Hepatocyte (in vitro differentiated cells): Measurements from ENCODE around the gene CDKN3. TPM values are rescaled to one million over a fixed set of nuclear protein-coding genes. Genes with fewer than 3 reads are reported as not detected.

ENCODE experiments used
- DNase-seq: peaks from one replicate; pipeline ENCODE4 v3.0.0-alpha.2; 2016; ENCODE audit warnings: low spot score
- H2AFZ ChIP-seq: fragments of 200-600 bp; sonication (generic); 2 replicates; pipeline ENCODE4 v1.6.0; 2016; ENCODE audit warnings: antibody characterized with exemption, mild to moderate bottlenecking
- H3K27ac ChIP-seq: fragments of 200-600 bp; sonication (generic); 2 replicates; pipeline ENCODE4 v1.5.1; 2016; ENCODE audit warnings: mild to moderate bottlenecking
- H3K27me3 ChIP-seq: fragments of 200-600 bp; sonication (generic); 2 replicates; pipeline ENCODE4 v1.6.1; 2016
- H3K36me3 ChIP-seq: fragments of 200-600 bp; sonication (generic); replicated peaks from 2 replicates; pipeline ENCODE4 v1.5.1; 2016; ENCODE audit warnings: low read depth; ENCODE audit not compliant: insufficient read depth
- H3K4me1 ChIP-seq: fragments of 200-600 bp; sonication (generic); 2 replicates; pipeline ENCODE4 v1.5.1; 2016; ENCODE audit warnings: mild to moderate bottlenecking, moderate library complexity; ENCODE audit not compliant: insufficient read depth
- H3K4me2 ChIP-seq: fragments of 200-600 bp; sonication (generic); 2 replicates; pipeline ENCODE4 v1.6.0; 2016
- H3K4me3 ChIP-seq: fragments of 200-600 bp; sonication (generic); 2 replicates; pipeline ENCODE4 v1.5.1; 2016; ENCODE audit warnings: mild to moderate bottlenecking
- H3K79me2 ChIP-seq: fragments of 200-600 bp; sonication (generic); 2 replicates; pipeline ENCODE4 v1.6.0; 2017; ENCODE audit warnings: mild to moderate bottlenecking
- H3K9me2 ChIP-seq: fragments of 200-600 bp; sonication (generic); replicated peaks from 2 replicates; pipeline ENCODE4 v1.6.0; 2017; ENCODE audit warnings: mild to moderate bottlenecking; ENCODE audit not compliant: insufficient read depth
- H3K9me3 ChIP-seq: fragments of 200-600 bp; sonication (generic); 2 replicates; pipeline ENCODE4 v1.5.1; 2016; ENCODE audit warnings: low read depth, mild to moderate bottlenecking
- H4K20me1 ChIP-seq: fragments of 200-600 bp; sonication (generic); 2 replicates; pipeline ENCODE4 v1.6.0; 2016; ENCODE audit warnings: mild to moderate bottlenecking; ENCODE audit not compliant: insufficient read depth, poor library complexity, severe bottlenecking
- CTCF ChIP-seq: fragments of 200-600 bp; sonication (generic); IDR thresholded peaks from 2 replicates; pipeline ENCODE4 v1.5.1; 2016; ENCODE audit warnings: antibody characterized with exemption, mild to moderate bottlenecking; ENCODE audit not compliant: poor library complexity
- EZH2 ChIP-seq: fragments of 200-600 bp; sonication (generic); IDR thresholded peaks from 2 replicates; pipeline ENCODE4 v1.6.1; 2016; ENCODE audit warnings: antibody characterized with exemption, mild to moderate bottlenecking, borderline replicate concordance
- EZH2phosphoT487 ChIP-seq: fragments of 200-600 bp; sonication (generic); IDR thresholded peaks from one replicate; pipeline ENCODE4 v1.6.1; 2018; ENCODE audit warnings: antibody characterized with exemption, mild to moderate bottlenecking, low read depth, moderate library complexity; ENCODE audit not compliant: unreplicated experiment, severe bottlenecking
- WGBS: methylation state at CpG from one replicate; pipeline ENCODE4 v1.1.6; 2016; ENCODE audit warnings: low lambda C conversion rate; ENCODE audit errors: missing lambda C conversion rate; 5-methylcytosine and 5-hydroxymethylcytosine counted together
- polyA plus RNA-seq: library from polyadenylated mRNA; unstranded; fragments of >200 nt; fragmentation: Nextera tagmentation; extraction: Ambion mirVana; gene quantifications from 2 replicates; pipeline ENCODE4 v1.2.1, GENCODE V29; 2016
- total RNA-seq: library from RNA; depleted of rRNA; stranded (reverse); fragments of >200 nt; gene quantifications from 2 replicates; pipeline ENCODE4 v1.2.3, GENCODE V29; 2014

Gene CDKN3
- total and polyA plus RNA-seq, 2 experiments from 2014 or later = 11.7 to 18.8 TPM

GRCh38 chr14:54465654-54466053 is 68.8 kb downstream of the CDKN3 start:
- H4K20me1 ChIP-seq = no peaks in the 10 kb centered on the region
- H3K4me1 ChIP-seq = no peaks in the 10 kb centered on the region
- no peak for TF ChIP-seq EZH2phosphoT487
- no peak for TF ChIP-seq EZH2
- TF ChIP-seq CTCF = no peak
- no peaks in the 10 kb centered on the region for H3K79me2 ChIP-seq
- H3K27ac ChIP-seq = no peak overlapping the region
- no peak overlapping the region for H2AFZ ChIP-seq
- H3K36me3 ChIP-seq = no peaks in the 10 kb centered on the region
- H3K9me3 ChIP-seq = no peaks in the 10 kb centered on the region
- 67% methylated on average over 4 of the region's 4 CpGs for WGBS
- no peaks in the 10 kb centered on the region for H3K9me2 ChIP-seq
- H3K27me3 ChIP-seq = no peaks in the 10 kb centered on the region
- H3K4me3 ChIP-seq = no peak overlapping the region
- DNase-seq = no peak
- no peak overlapping the region for H3K4me2 ChIP-seq

GRCh38 chr14:54467280-54467679 is 70.5 kb downstream of the CDKN3 start:
- Histone ChIP-seq H3K36me3 (no peaks in the 10 kb centered on the region), H3K4me2 (no peak overlapping the region), H3K4me1 (no peaks in the 10 kb centered on the region), H3K27ac (no peak overlapping the region), H3K79me2 (no peaks in the 10 kb centered on the region), H3K9me3 (no peaks in the 10 kb centered on the region), H3K9me2 (no peaks in the 10 kb centered on the region), H3K27me3 (no peaks in the 10 kb centered on the region), H2AFZ (no peak overlapping the region), H4K20me1 (no peaks in the 10 kb centered on the region), H3K4me3 (no peak overlapping the region)
- DNase-seq = no peak
- TF ChIP-seq EZH2phosphoT487 = no peak
- TF ChIP-seq CTCF = no peak
- no peak for TF ChIP-seq EZH2

Other genes starting within 250 kb of the CDKN3 start
- gene CNIH1, start 44.4 kb downstream of the CDKN3 start, total RNA-seq = 291 and 320 TPM in 2 replicates
- gene CNIH1, start 44.4 kb downstream of the CDKN3 start, polyA plus RNA-seq = 173 and 201 TPM in 2 replicates
- 80.7 and 138 TPM in 2 replicates for gene GMFB, start 92.0 kb downstream of the CDKN3 start, total RNA-seq
- 41.8 and 47.3 TPM in 2 replicates for gene GMFB, start 92.0 kb downstream of the CDKN3 start, polyA plus RNA-seq
- 24.9 and 27.0 TPM in 2 replicates for gene CGRRF1, start 112.9 kb downstream of the CDKN3 start, total RNA-seq
- 20.7 and 22.9 TPM in 2 replicates for gene CGRRF1, start 112.9 kb downstream of the CDKN3 start, polyA plus RNA-seq
- 15.7 and 17.9 TPM in 2 replicates for gene SAMD4A, start 170.1 kb downstream of the CDKN3 start, total RNA-seq
- gene SAMD4A, start 170.1 kb downstream of the CDKN3 start, polyA plus RNA-seq = 10.5 and 11.7 TPM in 2 replicates